Measurements from ENCODE around the gene TUBB3.
"Not testable (repeated sequence)": the region's sequence is repeated elsewhere in the genome, so short reads cannot be mapped to it uniquely, and the experiment has no call there.

The TUBB3 gene

DNA sequence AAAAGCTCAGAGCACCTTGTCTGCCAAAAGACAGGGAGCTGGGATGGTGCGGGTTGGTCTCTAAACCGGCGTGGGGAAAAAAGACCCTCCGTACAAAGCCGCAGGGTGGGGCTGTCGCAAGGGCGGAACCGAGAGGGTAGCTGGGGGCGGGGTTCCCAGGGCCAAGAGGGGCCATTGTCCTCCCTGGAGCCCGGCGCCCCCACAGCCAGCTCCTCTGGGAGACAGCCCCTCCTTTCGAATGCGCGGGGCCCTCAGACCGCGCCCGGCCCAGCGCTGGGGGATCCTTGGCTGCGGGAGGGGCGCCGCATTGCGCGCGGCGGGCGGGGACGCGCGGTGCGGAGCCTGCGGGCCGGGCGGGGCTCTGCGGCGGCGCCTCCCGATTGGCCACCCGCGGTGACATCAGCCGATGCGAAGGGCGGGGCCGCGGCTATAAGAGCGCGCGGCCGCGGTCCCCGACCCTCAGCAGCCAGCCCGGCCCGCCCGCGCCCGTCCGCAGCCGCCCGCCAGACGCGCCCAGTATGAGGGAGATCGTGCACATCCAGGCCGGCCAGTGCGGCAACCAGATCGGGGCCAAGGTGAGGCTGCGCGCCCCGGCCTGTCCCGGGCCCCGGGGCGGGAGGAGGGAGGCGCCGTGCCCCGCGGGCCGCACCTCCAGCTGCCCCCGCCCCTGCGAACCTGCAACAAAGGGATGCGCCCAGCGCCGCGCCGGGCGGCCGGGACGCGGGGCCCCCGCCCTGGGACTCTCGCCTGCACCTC is at the start of gene TUBB3:
Gene TUBB3, plus strand, starts transcription at position 459 of the 756 bp plus-strand sequence. Its CDS starts 60 bp downstream, at position 519.
- H3K36me3 Mint-ChIP-seq, result no peaks in the 10 kb centered on the region
- peaks cover 26% of the 10 kb centered on the region for H3K27me3 Mint-ChIP-seq
- H3K4me3 Mint-ChIP-seq, result peak within 1 kb of the TSS; percentile 26
- H3K27ac Mint-ChIP-seq, result no peak within 1 kb of the TSS
- peaks cover 29% of the 10 kb centered on the region for H3K4me1 Mint-ChIP-seq
- no peaks in the 10 kb centered on the region for H3K9me3 Mint-ChIP-seq

DNA sequence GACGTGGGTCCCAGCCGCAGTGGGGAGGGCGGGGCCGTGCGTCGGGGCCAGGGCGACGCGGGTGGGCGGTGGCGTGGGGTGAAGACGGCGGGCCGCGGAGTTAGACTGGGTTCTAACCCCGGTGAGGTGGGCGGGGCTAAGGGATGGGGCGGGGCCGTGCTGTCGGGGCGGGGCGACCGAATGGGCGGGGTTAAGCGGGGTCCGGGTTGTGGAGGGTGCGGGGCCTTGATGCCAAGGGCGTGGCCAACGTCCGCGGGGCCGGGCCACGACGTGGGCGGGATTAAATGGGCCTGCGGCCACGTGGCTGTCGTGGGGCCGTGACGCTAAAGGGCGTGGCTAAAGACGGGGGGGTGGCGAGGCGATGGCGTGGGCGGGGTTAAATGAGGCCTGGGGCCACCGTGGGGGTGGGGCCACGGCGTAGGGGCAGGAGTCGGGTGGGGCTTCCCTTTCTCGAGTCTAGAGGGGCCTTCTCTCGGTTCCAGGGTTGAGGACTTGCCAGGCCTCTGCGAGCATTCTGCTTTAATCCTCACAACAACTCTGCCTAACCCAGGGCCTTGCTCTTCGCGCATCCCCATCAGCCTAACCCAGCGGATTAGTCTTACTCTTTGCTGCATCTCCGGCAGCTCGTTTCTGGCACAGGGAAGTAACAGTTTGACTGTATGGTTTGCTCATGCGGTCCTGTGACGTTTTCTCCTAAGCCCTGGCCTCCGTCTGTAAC is 49.0 kb upstream of the TUBB3 start:
- H3K4me3 Mint-ChIP-seq, result peak overlapping the region; percentile 91
- peaks cover 5% of the 10 kb centered on the region for H3K36me3 Mint-ChIP-seq
- peak overlapping the region; percentile 96 for H3K27ac Mint-ChIP-seq
- no peaks in the 10 kb centered on the region for H3K27me3 Mint-ChIP-seq
- H3K9me3 Mint-ChIP-seq, result no peaks in the 10 kb centered on the region
- peaks cover 20% of the 10 kb centered on the region for H3K4me1 Mint-ChIP-seq

DNA sequence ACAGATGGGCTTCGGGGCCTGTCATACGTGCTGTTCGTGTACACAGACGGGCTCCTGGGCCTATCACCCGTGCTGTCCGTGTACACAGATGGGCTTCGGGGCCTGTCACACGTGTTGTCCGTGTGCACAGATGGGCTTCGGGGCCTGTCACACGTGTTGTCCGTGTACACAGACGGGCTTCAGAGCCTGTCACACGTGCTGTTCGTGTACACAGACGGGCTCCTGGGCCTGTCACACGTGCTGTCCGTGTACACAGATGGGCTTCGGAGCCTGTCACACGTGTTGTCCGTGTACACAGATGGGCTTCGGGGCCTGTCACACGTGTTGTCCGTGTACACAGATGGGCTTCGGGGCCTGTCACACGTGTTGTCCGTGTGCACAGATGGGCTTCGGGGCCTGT is 44.0 kb upstream of the TUBB3 start:
- Mint-ChIP-seq H3K4me1 (peaks cover 24% of the 10 kb centered on the region), H3K36me3 (peaks cover 13% of the 10 kb centered on the region)
- H3K27ac Mint-ChIP-seq, H3K27me3 Mint-ChIP-seq, H3K9me3 Mint-ChIP-seq, H3K4me3 Mint-ChIP-seq: not testable (repeated sequence)

DNA sequence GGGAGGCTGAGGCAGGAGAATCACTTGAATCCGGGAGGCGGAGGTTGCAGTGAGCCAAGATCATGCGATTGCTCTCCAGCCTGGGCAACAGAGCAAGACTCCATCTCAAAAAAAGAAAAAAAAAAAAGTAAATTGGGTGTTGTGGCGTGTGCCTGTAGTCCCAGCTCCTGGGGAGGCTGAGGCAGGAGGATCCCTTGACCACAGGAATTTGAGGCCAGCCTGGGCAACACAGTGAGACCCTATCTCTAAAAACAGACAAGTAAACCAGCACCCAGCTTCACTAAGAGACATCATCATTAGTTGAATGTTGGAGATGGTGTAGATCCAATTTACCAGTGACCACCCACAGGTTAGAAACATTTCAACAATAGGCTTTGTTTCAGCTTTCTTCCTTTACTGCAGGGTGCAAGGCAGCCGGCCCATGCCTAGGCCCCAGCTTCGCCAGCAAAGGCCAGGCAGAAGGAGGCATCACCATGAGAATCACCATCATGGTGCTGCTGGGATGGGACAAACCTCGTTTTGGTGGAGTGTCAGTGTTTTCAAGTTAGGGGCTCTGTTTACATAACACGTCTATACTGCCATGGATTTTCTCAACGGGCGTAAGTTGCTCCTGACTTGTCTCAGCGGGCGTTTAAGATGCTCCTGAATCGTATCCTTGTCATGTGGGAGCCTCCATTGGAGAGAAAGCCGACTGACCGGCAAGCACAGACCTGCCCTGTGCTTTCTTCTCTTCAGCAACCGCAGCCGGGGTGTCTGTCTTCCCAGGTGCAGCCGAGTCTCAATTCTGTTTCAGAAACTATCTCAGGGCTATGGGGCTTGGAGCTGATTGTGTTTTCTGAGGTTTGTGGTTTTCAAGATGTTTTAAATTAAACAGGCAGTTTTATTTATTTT is 42.4 kb upstream of the TUBB3 start:
- Mint-ChIP-seq H3K4me1 (peaks cover 22% of the 10 kb centered on the region), H3K27me3 (no peaks in the 10 kb centered on the region), H3K4me3 (no peak overlapping the region), H3K27ac (no peak overlapping the region), H3K9me3 (no peaks in the 10 kb centered on the region), H3K36me3 (peaks cover 16% of the 10 kb centered on the region)

DNA sequence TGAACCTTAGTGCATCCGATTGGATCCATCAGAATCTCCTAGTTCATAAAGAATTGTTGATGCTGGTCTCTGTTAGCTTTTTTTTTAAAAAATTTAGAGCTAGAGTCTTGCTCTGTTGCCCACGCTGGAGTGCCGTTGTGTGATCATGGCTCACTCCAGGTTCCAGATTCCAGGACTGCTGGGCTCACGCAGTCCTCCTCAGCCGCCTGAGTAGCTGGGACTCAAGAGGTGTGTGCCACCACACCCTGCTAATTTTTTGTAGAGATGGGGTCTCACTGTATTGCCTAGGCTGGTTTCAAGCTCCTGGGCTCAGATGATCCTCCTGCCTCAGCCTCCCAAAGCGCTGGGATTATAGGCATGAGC is 41.8 kb upstream of the TUBB3 start:
- peaks cover 22% of the 10 kb centered on the region for H3K4me1 Mint-ChIP-seq
- no peaks in the 10 kb centered on the region for H3K27me3 Mint-ChIP-seq
- H3K4me3 Mint-ChIP-seq, result no peak overlapping the region
- H3K27ac Mint-ChIP-seq, result no peak overlapping the region
- peaks cover 16% of the 10 kb centered on the region for H3K36me3 Mint-ChIP-seq
- no peaks in the 10 kb centered on the region for H3K9me3 Mint-ChIP-seq

DNA sequence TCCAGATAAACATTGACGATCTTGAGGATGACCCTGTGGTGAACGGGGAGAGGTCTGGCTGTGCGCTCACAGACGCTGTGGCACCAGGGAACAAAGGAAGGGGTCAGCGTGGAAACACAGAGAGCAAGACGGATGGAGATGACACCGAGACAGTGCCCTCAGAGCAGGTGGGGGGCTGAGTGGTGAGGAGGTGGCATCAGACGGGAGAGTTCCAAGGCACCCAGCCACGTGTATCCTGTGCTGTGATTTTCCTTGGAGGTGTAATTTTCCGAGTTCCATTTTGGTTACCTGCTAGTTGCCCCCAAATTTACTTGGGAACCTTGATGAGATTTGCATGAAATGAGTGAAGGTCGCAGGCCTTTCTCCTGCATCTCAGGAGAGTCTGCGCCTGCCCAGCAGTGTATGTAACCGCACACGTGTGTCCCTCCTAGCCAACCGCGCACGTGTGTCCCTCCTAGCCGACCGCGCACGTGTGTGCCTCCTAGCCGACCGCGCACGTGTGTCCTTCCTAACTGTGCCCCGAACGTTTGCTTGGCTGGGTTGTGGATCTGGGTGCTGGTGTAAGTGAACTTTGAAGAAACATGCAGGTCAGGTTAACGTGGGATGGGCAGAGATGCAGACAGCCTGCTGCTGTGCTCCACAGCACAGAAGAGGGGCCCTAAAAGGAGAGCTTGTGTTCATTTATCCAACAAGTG is 39.6 kb upstream of the TUBB3 start:
- peaks cover 15% of the 10 kb centered on the region for H3K4me1 Mint-ChIP-seq
- H3K36me3 Mint-ChIP-seq, result peaks cover 16% of the 10 kb centered on the region

GRCh38 chr16:89884041-89884421 is 39.1 kb upstream of the TUBB3 start:
- Mint-ChIP-seq H3K9me3 (no peaks in the 10 kb centered on the region), H3K4me1 (peaks cover 15% of the 10 kb centered on the region), H3K36me3 (peaks cover 16% of the 10 kb centered on the region), H3K27me3 (no peaks in the 10 kb centered on the region), H3K27ac (no peak overlapping the region), H3K4me3 (no peak overlapping the region)

More for the DNA sequence above, 39.6 kb upstream of the TUBB3 start:
- H3K27me3 Mint-ChIP-seq, result no peaks in the 10 kb centered on the region
- no peak overlapping the region for H3K27ac Mint-ChIP-seq
- H3K4me3 Mint-ChIP-seq, result no peak overlapping the region
- H3K9me3 Mint-ChIP-seq, result no peaks in the 10 kb centered on the region

DNA sequence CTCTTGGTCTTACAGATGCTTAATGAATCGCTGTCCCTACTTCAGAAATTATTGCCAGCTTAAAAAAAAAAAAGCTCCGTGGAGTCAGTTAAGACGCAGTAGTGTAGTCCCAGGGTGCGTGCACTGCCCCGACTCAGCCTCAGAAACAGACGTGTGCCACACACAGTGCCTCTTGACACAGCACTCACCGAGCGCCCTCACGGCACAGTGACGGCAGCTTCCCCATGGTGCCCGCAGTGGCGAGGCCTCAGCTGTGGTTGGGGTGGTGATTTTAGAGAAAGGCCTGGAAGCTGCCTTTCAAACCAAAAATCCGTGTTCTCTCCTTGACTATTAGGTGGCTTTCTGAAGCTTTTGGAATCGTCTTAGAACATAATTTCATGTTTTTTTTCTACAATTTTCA is 35.9 kb upstream of the TUBB3 start:
- Mint-ChIP-seq H3K36me3 (peaks cover 18% of the 10 kb centered on the region), H3K27ac (no peak overlapping the region), H3K27me3 (no peaks in the 10 kb centered on the region)

DNA sequence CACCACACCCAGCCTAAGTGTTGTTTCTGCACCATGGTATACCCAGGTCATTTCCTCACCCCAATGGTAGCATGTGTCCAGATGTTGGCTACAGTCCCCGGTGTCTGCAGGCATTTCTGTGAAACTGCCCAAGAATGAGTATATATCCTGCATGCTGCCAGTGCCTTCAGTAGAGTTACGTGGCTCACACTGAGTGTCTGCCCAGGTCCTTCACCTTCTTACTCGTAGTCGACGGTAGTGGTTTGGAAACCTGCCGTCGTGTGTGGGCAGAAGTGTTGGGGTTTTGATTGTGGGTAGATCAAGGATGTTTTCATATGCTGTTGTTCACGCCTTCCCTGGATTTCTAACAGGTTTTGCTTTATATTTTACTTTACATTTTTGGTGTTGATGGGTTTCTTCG is 32.9 kb upstream of the TUBB3 start:
- Mint-ChIP-seq H3K27ac (no peak overlapping the region), H3K36me3 (peaks cover 9% of the 10 kb centered on the region), H3K9me3 (no peaks in the 10 kb centered on the region), H3K4me1 (peaks cover 11% of the 10 kb centered on the region), H3K27me3 (no peaks in the 10 kb centered on the region), H3K4me3 (no peak overlapping the region)

More for the DNA sequence above, 35.9 kb upstream of the TUBB3 start:
- peaks cover 17% of the 10 kb centered on the region for H3K4me1 Mint-ChIP-seq
- no peak overlapping the region for H3K4me3 Mint-ChIP-seq
- no peaks in the 10 kb centered on the region for H3K9me3 Mint-ChIP-seq

DNA sequence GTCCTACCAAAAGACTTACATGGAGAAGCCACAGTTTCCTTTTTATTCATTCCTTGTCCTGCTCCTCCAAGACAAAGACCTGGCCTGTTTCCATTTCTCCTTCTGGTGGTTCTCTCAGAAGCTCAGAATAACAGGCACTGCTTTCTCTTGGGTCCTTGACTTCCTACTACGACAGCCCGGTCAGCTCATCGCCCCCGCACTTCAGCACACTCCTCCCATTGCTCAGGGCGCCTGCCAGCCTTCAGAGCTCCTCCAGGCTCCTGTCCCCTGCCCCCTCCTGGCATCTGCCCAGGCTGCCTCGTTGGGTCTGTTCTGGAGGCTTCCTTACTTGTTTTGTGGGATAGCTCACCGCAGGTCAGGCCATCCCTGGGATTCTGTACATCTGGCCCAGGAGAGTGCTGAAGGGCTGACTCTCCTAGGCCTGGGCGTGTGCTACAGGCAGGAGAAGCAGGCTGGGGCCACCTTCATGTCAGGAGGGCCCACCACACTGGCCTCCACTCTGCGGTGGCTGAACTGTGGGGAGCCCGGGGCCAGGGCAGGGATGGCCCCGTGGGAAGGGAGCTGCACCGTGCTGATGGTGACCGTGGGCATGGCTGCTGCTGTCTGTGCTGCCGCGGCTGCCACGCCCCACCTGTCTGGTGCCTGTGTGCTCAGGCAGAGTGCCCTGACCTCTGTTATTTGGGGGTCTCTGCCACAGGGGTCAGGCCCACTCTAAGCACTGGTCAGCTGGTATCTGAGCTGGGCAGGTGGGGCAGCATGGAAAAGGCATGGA is 32.1 kb upstream of the TUBB3 start:
- Mint-ChIP-seq H3K9me3 (no peaks in the 10 kb centered on the region), H3K27me3 (no peaks in the 10 kb centered on the region), H3K4me3 (no peak overlapping the region), H3K4me1 (peaks cover 8% of the 10 kb centered on the region), H3K36me3 (peaks cover 6% of the 10 kb centered on the region), H3K27ac (no peak overlapping the region)

GRCh38 chr16:89892055-89892630 is 31.0 kb upstream of the TUBB3 start:
- Mint-ChIP-seq H3K27ac (no peak overlapping the region), H3K27me3 (no peaks in the 10 kb centered on the region), H3K4me1 (peaks cover 8% of the 10 kb centered on the region), H3K9me3 (no peaks in the 10 kb centered on the region), H3K36me3 (peaks cover 6% of the 10 kb centered on the region), H3K4me3 (no peak overlapping the region)

GRCh38 chr16:89892635-89893034 is 30.5 kb upstream of the TUBB3 start:
- Mint-ChIP-seq H3K27ac (no peak overlapping the region), H3K36me3 (peaks cover 6% of the 10 kb centered on the region), H3K27me3 (no peaks in the 10 kb centered on the region), H3K9me3 (no peaks in the 10 kb centered on the region), H3K4me1 (peaks cover 8% of the 10 kb centered on the region), H3K4me3 (no peak overlapping the region)

DNA sequence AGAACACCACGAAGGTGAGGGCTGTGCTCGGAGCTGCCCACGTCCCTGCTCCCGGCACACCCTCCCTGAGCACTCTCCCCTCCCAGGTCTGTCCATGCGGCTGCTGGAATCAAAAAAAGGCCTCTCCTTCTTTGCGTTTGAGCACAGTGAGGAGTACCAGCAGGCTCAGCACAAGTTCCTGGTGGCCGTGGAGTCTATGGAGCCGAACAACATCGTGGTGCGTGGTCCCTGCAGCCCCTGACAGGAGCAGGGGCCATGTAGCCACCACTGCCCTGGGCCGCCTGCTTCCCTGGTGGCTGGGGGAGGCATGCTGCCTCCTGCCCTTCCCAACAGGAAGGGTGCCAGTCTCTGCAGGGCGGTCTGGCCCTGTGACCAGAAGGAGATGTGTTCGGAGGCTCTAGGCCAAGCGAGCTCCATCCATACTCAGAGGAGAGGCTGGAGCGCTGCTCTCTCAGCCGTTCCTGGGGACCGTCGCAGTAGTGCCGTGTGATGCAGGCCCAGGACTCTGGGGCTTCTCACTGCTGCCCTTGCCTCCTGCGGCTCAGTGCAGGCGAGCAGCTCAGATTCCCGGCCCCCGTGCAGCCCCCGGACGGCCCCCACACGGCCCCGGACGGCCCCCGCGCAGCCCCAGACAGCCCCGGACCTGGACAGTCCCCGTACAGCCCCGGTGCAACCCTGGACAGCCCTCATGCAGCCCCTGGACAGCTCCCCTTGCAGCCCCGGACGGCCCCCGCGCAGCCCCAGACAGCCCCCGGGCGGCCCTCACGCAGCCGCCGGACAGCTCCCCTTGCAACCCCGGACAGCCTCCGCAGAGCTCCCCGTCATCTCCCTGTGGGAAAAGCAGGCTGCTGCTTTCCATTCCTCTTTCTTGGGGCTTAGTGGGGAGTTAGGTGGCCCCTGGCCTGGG is 29.2 kb upstream of the TUBB3 start:
- no peaks in the 10 kb centered on the region for H3K9me3 Mint-ChIP-seq
- H3K27ac Mint-ChIP-seq, result no peak overlapping the region
- H3K27me3 Mint-ChIP-seq, result no peaks in the 10 kb centered on the region
- H3K36me3 Mint-ChIP-seq, result peaks cover 6% of the 10 kb centered on the region
- no peak overlapping the region for H3K4me3 Mint-ChIP-seq
- H3K4me1 Mint-ChIP-seq, result peaks cover 8% of the 10 kb centered on the region

Data from activated naive CD4-positive, alpha-beta T cell treated with anti-CD3 and anti-CD28 coated beads, Interleukin-2, amount 50 U/mL, for 24 hours (primary cell).